Measurements from ENCODE around the gene HDAC4. TPM values are rescaled to one million over a fixed set of nuclear protein-coding genes. Genes with fewer than 3 reads are reported as not detected.

The HDAC4 gene
- total and polyA plus RNA-seq, 8 donors: 1.7 to 98.8 (median 24.5) TPM

DNA sequence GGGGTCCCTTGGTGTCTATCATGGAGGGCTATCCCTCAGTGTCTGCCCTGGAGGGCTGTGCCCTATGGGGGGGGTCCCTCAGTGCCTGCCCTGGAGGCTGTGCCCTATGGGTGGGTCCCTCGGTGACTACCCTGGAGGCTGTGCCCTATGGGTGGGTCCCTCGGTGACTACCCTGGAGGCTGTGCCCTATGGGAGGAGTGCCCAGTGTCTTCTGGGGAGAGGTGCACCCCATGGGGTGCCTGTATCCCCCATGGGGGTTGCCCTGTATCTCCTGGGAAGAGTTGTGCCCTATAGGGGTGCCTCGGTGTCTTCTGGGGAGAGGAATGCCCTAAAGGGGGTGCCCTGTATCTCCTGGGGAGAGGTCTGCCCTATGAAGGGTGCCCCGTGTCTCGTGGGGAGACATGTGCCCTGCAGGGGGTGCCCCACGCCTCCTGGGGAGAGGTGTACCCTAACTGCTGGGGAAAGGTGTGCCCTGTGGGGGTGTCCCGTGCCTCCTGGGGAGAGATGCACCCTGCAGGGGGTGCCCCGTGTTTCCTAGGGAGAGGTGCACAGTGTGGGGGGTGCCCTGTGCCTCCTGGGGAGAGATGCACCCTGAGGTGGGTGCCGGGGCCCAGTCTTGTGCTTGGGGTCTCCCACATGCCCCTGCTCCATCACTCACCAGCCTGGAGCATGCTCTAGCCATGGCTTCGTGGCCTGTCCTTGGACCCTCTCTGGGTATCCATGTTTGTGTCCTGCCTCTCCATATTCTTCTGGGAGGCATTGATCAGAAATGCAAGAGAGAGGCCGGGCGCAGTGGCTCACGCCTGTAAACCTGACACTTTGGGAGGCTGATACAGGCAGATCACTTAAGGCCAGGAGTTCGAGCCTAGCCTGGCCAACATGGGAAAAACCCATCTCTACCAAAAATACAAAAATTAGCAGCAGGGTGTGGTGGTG lies 215.6 kb downstream of the HDAC4 start:
- Histone ChIP-seq H3K4me1 (peaks cover 3 to 19% (median 14%) of the 10 kb centered on the region in 4 donors), H3K27me3 (no peaks in the 10 kb centered on the region), H3K4me3 (no peak overlapping the region), H3K9me3 (peaks cover 0 to 9% (median 3%) of the 10 kb centered on the region in 4 donors), H3K27ac (no peak overlapping the region), H3K36me3 (peaks cover 38 to 86% (median 71%) of the 10 kb centered on the region in 4 donors)
- DNase-seq: peak in 1 of 2 donors; percentile 24
- 93 to 96% (median 95%) methylated on average over 9 to 14 of the region's 14 CpGs for WGBS, 5 donors
- intact Hi-C loops (cut with DNase I; ENCODE audit: low total_unique reads): no loop called here
- no peak for TF ChIP-seq EP300 (IDR thresholded peaks at IDR 0.05)
- no peak for TF ChIP-seq POLR2A (IDR thresholded peaks at IDR 0.05)
- TF ChIP-seq POLR2AphosphoS5 (IDR thresholded peaks at IDR 0.05): no peak
- TF ChIP-seq, protein P1, sequence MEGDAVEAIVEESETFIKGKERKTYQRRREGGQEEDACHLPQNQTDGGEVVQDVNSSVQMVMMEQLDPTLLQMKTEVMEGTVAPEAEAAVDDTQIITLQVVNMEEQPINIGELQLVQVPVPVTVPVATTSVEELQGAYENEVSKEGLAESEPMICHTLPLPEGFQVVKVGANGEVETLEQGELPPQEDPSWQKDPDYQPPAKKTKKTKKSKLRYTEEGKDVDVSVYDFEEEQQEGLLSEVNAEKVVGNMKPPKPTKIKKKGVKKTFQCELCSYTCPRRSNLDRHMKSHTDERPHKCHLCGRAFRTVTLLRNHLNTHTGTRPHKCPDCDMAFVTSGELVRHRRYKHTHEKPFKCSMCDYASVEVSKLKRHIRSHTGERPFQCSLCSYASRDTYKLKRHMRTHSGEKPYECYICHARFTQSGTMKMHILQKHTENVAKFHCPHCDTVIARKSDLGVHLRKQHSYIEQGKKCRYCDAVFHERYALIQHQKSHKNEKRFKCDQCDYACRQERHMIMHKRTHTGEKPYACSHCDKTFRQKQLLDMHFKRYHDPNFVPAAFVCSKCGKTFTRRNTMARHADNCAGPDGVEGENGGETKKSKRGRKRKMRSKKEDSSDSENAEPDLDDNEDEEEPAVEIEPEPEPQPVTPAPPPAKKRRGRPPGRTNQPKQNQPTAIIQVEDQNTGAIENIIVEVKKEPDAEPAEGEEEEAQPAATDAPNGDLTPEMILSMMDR (IDR thresholded peaks at IDR 0.05): no peak

DNA sequence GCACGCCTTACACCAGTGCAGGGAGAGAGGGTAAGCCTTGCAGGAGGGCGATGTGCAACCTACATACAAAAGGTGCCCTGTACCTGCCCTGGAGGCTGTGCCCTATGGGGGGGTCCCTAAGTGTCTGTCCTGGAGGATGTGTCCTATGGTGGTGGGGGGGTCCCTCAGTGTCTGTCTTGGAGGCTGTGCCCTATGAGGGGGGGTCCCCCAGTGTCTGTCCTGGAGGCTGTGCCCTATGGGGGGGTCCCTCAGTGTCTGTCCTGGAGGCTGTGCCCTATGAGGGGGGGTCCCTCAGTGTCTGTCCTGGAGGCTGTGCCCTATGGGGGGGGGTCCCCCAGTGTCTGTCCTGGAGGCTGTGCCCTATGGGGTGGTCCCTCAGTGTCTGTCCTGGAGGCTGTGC lies 216.6 kb downstream of the HDAC4 start:
- H3K27me3 ChIP-seq: no peaks in the 10 kb centered on the region
- WGBS, 5 donors: 93 to 100% (median 97%) methylated on average over 2 of the region's 2 CpGs
- peaks cover 0 to 9% (median 3%) of the 10 kb centered on the region in 4 donors for H3K9me3 ChIP-seq
- H3K4me1 ChIP-seq: peaks cover 3 to 19% (median 14%) of the 10 kb centered on the region in 4 donors
- no peak overlapping the region for H3K27ac ChIP-seq
- H3K4me3 ChIP-seq: no peak overlapping the region
- peaks cover 30 to 86% (median 72%) of the 10 kb centered on the region in 4 donors for H3K36me3 ChIP-seq
- intact Hi-C loops (cut with DNase I; ENCODE audit: low total_unique reads): no loop called here
- peak in 1 of 2 donors; percentile 1 for DNase-seq
- no peak for TF ChIP-seq POLR2A (IDR thresholded peaks at IDR 0.05)
- TF ChIP-seq EP300 (IDR thresholded peaks at IDR 0.05): no peak
- no peak for TF ChIP-seq POLR2AphosphoS5 (IDR thresholded peaks at IDR 0.05)
- TF ChIP-seq, protein P1 (IDR thresholded peaks at IDR 0.05): no peak

DNA sequence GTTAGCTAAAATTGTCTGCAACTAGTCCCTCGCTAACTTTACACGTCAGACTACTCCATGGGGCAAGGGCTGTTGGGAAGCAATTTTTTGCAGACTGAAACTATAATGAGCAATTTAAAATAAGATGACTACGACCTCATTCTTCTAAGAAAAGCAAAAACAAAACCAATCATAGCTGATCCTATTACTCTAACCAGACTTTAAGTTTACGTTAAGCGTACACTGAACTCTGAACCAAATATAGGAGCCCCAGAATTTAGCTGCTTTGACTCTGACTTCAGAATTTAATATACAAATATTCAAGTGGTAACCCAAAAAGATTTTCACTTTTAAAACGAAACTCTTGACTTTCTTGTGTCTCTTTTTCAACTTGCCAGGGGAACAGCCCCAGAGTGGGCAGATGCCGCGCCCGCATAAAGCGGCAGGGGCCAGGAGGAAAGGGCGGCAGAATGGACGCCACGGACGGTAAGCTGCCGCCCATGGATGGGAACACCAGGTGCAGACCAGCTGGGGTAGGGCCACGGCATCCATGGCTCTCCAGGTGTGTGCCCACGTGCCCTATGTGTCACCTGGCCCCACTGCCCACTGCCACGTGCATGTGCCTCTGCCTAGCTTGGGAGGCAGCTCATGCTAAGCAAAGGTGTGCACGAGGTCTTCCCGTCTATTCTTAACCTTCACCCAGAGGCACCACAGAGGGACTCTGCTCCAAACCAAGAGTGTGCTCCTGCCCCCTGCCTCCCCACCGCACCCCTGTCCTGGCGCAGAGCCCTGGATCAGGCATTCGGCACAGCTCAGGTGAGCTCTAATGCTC lies 217.6 kb downstream of the HDAC4 start:
- DNase-seq: no peak
- Histone ChIP-seq H3K9me3 (no peaks in the 10 kb centered on the region), H3K36me3 (peaks cover 23 to 86% (median 72%) of the 10 kb centered on the region in 4 donors), H3K4me3 (no peak overlapping the region), H3K27ac (no peak overlapping the region), H3K4me1 (peaks cover 3 to 19% (median 14%) of the 10 kb centered on the region in 4 donors), H3K27me3 (no peaks in the 10 kb centered on the region)
- no peak for TF ChIP-seq EP300 (IDR thresholded peaks at IDR 0.05)
- TF ChIP-seq, protein P1 (IDR thresholded peaks at IDR 0.05): no peak
- TF ChIP-seq POLR2A (IDR thresholded peaks at IDR 0.05): no peak
- TF ChIP-seq POLR2AphosphoS5 (IDR thresholded peaks at IDR 0.05): no peak
- WGBS, 5 donors: 89 to 94% (median 93%) methylated on average over 21 to 23 of the region's 23 CpGs
- intact Hi-C loops (cut with DNase I; ENCODE audit: low total_unique reads): no loop called here

Data from stomach (tissue), 9 donors.